ENCODE data around the gene ZBTB20.

The ZBTB20 gene

DNA sequence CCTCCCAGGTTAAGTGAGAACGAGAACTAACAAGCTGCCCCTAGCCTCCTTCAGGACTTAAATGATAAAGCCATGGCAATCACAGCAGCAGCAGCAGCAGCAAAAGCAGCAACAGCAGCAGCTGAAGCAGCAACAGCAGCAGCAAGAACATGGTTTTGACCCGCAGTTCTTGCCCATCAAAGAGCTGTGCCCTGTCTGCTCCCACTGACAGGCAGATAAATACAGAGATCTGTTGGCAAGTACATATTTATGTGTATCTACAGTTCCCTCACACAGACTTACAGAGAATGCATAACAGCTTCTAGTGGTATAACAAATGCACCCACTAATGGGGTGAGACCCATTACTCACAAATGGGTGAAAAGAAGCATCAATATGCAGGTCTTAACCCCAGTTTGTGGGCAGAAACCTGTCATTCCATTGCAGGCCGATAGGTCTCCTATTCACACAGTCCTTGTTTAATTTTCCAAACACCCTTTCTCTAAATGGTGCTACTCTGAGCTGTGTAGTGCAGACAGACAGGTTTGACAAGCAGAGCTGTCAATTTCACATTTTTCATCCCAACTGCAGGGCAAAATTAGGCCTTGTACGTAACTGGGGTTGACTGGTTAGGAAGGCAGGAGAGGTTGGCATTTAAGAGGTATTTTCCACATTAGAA lies 537.0 kb downstream of the ZBTB20 start:
- DNase-seq = no peak

- no peak for DNase-seq
These were observed 538.8 kb downstream of the ZBTB20 start for GRCh38 chr3:114608293-114608692.

GRCh38 chr3:114606336-114606735 lies 540.8 kb downstream of the ZBTB20 start:
- no peak for DNase-seq

DNA sequence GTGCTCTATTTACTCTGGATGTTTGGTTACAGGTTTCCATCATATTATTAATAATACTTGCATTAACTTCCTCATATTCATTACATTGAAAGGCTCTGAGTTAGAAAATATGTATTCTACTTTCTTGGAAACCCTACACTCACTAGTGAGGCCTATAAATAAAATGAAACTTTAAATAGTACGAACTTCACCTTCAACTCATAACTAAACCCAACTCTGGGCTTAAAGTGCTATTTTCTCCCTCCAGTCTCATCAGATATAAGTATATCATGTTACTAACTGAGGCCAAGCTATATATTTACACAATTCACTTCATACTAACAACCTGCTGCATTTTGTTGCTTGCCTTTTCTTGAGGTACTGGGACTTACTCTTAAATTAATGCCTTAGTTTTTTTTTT lies 546.5 kb downstream of the ZBTB20 start:
- DNase-seq = no peak

GRCh38 chr3:114597871-114598270 lies 549.2 kb downstream of the ZBTB20 start:
- DNase-seq = no peak

- DNase-seq = no peak
These were observed 550.1 kb downstream of the ZBTB20 start for GRCh38 chr3:114597012-114597411.

DNA sequence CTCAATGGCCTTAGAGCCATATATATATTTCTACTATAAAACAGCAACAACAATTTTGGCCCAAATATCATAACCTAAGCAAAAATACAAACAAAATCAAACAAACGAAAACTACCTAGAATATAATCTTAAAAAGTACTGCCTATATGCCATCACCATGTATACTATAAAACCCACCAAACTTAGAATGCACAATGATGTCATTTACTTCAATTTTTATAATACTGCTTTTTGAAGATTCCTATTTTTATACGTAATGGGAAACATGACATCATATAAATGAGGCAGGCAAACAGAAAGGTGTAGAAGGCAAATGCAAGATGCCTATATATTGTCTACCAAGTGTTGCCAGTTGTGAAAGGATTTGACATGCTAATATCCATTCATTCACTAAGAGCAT lies 550.9 kb downstream of the ZBTB20 start:
- DNase-seq = no peak

DNA sequence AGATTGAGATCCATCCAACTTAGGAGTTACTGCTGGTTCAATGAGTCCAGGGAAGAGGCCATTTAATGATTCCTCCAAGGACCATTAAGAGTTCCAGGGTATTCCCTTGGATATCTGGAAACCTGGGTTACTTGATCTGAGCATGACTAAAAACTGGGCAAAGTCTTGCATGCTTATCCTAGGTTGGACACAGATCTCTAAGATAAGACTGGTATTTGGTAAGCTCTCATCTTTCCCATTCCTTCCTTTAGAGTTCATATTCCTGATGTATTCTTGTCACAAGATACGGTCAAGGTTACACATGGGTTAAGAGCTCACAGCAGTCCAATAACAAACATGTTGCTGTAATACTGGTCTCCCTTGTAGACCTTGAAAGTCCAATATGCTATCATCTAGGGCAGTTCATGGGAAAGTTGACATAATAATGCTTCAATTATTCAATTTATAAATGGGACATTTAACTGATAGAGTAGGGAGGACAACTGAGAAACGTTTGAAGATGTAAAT lies 551.5 kb downstream of the ZBTB20 start:
- no peak for DNase-seq

DNA sequence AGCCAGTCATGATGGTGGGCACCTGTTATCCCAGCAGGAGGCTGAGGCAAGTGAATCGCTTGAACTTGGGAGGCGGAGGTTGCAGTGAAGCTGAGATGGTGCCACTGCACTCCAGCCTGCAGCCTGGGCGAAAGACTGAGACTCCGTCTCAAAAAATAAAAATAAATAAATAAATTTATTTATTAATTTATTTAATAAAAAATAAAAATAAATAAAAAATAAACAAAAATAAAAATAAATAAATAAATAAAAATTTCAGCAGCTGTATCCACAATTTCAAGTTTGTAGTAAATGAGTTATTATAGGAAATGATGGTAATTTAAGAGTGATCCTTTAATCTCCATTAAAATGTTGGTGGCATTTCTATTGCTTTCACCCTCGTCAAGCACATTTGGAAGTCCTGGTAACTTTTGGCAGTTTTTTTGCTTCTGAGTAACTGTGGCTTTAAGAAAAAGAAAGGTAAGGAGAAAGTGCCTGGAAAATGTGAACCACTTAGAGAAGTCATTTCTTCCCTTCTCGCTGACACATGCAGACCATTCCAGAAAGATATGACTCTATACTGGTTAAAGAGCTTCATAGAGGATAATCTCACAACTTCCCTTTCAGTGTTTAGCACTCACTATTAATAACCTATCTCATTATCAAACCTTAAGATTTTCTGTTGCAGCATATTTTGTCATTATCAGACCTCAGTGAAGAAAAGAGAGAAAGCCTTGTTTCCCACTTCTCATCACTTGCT lies 556.6 kb downstream of the ZBTB20 start:
- no peak for DNase-seq

- DNase-seq = no peak
These were observed 559.1 kb downstream of the ZBTB20 start for GRCh38 chr3:114587986-114588385.

- DNase-seq = no peak
These were observed 561.0 kb downstream of the ZBTB20 start for GRCh38 chr3:114586119-114586518.

- DNase-seq = no peak
These were observed 561.4 kb downstream of the ZBTB20 start for GRCh38 chr3:114585687-114586086.

- no peak for DNase-seq
These were observed 562.2 kb downstream of the ZBTB20 start for GRCh38 chr3:114584734-114585371.

DNA sequence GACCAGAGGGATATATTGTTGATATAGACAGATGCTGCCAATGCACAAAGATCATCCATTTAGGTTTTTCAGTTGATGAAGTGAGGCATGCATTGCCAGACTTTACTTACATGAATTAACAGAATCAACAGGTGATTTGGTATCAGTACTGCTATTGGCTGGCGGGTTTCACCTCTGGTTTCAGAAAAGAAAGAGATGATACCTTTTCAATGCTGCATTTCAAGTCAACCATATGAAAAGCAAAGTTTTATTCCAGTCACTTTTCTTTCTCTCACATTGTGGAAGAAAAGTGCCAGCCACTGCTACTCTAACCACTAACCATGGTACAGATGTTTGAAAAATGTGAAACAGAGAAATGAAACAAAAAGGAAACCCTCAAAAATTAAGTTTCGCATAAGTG lies 564.2 kb downstream of the ZBTB20 start:
- no peak for DNase-seq

GRCh38 chr3:114572364-114573062 lies 574.6 kb downstream of the ZBTB20 start:
- DNase-seq = no peak

- no peak for DNase-seq
These were observed 575.7 kb downstream of the ZBTB20 start for GRCh38 chr3:114571363-114571762.

DNA sequence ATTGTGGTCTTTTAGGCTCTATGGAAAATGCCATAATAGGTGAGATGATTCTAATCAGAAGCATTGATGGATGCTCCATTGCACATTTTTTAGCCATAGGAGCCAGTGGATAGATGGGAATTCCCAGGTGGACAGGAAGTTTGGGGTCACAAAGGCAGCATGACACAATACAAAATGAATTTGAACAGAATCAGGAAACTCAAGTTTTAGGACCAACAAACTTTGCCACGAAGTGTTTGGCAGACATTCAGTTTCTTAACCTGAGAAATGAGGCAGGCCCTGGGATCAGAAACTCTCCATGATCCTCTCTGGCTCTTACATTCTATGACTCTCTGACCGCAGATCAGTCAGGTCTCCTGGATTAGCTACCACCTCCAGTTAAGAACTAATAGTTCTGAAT lies 577.9 kb downstream of the ZBTB20 start:
- no peak for DNase-seq

- no peak for DNase-seq
These were observed 579.3 kb downstream of the ZBTB20 start for GRCh38 chr3:114567771-114568170.

DNA sequence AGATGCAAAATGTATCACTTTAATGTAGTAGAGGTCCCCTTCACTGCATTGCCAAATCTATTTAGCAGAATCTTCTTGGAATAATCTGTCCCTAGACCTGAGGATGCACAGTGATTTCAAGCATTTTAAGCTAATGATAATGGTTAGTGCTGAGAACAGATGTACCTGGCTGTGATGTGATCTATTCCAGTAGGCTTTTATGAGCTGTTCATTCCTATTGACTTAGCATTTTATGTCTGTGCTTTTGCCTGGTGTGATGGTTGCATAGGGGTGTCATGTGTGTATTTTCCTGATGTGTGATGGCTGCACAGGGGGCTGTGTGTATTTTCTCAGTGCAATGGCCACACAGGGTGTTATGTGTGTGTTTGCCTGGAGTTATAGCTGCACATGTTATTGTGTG lies 580.3 kb downstream of the ZBTB20 start:
- DNase-seq = no peak

DNA sequence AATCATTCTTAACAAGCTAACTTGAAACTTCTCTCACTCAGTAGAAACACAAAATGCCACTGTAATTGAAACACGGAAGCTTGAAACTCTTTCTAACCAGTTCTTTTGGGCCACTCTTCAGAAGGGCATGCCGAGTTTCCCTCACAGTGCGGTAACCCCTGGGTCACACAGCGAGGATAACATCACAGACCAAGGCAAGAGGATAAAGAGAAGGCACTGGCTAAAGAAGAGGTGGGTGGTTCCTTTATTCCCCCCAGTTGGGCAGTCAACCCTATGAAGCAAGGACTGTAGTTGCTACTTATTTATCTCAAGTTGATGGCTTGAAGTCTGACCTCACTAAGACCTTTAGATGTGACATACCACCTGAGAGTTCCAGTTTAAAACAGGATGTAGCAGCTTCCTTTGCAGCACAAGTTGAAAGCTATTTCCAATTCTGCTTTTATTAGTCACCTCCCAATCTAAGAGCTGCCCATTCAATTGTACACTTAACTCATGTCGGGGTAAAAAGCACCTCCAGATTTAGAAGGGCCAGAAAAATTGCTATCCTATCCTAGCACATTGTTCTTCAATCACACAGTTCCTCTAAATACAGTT lies 580.8 kb downstream of the ZBTB20 start:
- DNase-seq = no peak

GRCh38 chr3:114565216-114565615 lies 581.9 kb downstream of the ZBTB20 start:
- no peak for DNase-seq

GRCh38 chr3:114563720-114564119 lies 583.4 kb downstream of the ZBTB20 start:
- DNase-seq = no peak

DNA sequence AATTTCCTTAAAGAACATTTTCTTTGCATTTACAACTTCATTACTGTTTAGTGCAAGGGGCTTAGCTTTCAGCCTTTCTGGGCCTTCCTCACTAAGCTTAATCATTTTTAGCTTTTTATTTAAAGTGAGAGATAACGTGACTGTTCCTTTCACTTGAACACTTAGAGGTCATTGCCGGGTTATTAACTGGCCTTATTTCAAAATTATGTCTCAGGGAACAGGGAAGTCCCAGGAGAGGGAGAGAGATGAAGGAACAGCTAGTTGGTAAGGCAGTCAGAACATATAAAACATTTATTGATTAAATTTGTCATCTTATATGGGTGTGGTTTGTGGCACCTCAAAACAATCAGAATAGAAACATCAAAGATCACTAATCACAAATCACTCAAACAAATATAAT lies 584.5 kb downstream of the ZBTB20 start:
- DNase-seq = no peak

Measured in NCI-H1930 (cell line).